Heart left ventricle (tissue), 13 donors: ENCODE data around the gene IFITM5.

ENCODE experiments used
- POLR2A ChIP-seq, 2 donors: fragments of 450-650 bp; IDR thresholded peaks; one replicate each; pipeline ENCODE4 v1.6.1; 2017; ENCODE audit warnings: antibody characterized with exemption in 2 of 2, mild to moderate bottlenecking in 2 of 2, moderate library complexity in 2 of 2
- TF ChIP-seq, protein P1 (sequence below), 12 donors: fragments of 200-600 bp; sonication (generic) in 4 of 12; IDR thresholded peaks; one replicate each; pipeline versions ENCODE4 v1.5.0 to v1.8.0; 2018 to 2022; ENCODE audit warnings: antibody characterized with exemption in 12 of 12, mild to moderate bottlenecking in 5 of 12
- donor health status: ischemic (EF 13 %, LVEDD 7.1; RV severe dilation, severe dysfunction).
- donor health status: DM: no; HTN: yes; CAD: no.
- donor health status: DM: no; HTN: no; CAD: no.
- donor health status: ischemic (EF 25% LVEDD 6.9; RV normal size, moderate dysfunction).
- donor health status: ischemic (EF 25% LVEDD 5.7; RV mildly dilated, moderate dysfunction).
- donor health status: ischemic (EF 35%, LVEDD 5.7; RV mildly dilated, moderate dysfunction).
- donor health status: nonischemic (EF 11% LVEDD 7.7; RV severe dilation, severe dysfunction).
- donor health status: DM: yes; HTN: yes; CAD: no.
- donor health status: PGD.
- donor health status: ischemic (EF 29% LVEDD 5.4; RV normal size, mild dysfunction).
- donor health status: nonischemic (EF 23%, LVEDD 6.1; RV moderate dilation, normal function).

GRCh38 chr11:328012-328411 is 28.7 kb upstream of the IFITM5 start:
- TF ChIP-seq, protein P1, sequence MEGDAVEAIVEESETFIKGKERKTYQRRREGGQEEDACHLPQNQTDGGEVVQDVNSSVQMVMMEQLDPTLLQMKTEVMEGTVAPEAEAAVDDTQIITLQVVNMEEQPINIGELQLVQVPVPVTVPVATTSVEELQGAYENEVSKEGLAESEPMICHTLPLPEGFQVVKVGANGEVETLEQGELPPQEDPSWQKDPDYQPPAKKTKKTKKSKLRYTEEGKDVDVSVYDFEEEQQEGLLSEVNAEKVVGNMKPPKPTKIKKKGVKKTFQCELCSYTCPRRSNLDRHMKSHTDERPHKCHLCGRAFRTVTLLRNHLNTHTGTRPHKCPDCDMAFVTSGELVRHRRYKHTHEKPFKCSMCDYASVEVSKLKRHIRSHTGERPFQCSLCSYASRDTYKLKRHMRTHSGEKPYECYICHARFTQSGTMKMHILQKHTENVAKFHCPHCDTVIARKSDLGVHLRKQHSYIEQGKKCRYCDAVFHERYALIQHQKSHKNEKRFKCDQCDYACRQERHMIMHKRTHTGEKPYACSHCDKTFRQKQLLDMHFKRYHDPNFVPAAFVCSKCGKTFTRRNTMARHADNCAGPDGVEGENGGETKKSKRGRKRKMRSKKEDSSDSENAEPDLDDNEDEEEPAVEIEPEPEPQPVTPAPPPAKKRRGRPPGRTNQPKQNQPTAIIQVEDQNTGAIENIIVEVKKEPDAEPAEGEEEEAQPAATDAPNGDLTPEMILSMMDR (IDR thresholded peaks at IDR 0.05), result no peak
- no peak for TF ChIP-seq POLR2A (IDR thresholded peaks at IDR 0.05)
